Ishikawa (cell line): ENCODE results near the gene AP1M2.

Source experiments
- CEBPB ChIP-seq: IDR thresholded peaks from 2 replicates; pipeline ENCODE4 v1.6.1; 2012
- EGR1 ChIP-seq: IDR thresholded peaks from 2 replicates; pipeline ENCODE4 v1.6.1; 2012
- EP300 ChIP-seq: IDR thresholded peaks from 2 replicates; pipeline ENCODE4 v1.6.1; 2012; ENCODE audit warnings: borderline replicate concordance
- FOXM1 ChIP-seq: IDR thresholded peaks from 2 replicates; pipeline ENCODE4 v1.6.1; 2012; ENCODE audit warnings: low read depth, borderline replicate concordance
- RAD21 ChIP-seq: IDR thresholded peaks from 2 replicates; pipeline ENCODE4 v1.6.1; 2012; ENCODE audit warnings: low read depth
- REST ChIP-seq: IDR thresholded peaks from 2 replicates; pipeline ENCODE4 v1.6.1; 2012; ENCODE audit warnings: low read depth, mild to moderate bottlenecking
- TAF1 ChIP-seq: IDR thresholded peaks from 2 replicates; pipeline ENCODE4 v1.6.1; 2012; ENCODE audit warnings: low read depth, mild to moderate bottlenecking
- TCF12 ChIP-seq: IDR thresholded peaks from 2 replicates; pipeline ENCODE4 v1.6.1; 2012; ENCODE audit warnings: low read depth
- ZBTB7A ChIP-seq: IDR thresholded peaks from 2 replicates; pipeline ENCODE4 v1.6.1; 2012; ENCODE audit warnings: low read depth
- TF ChIP-seq, protein P1 (sequence below): IDR thresholded peaks from 2 replicates; pipeline ENCODE4 v1.6.1; 2012
- TF ChIP-seq, protein P2 (sequence below): IDR thresholded peaks from 2 replicates; pipeline ENCODE4 v1.6.1; 2012

DNA sequence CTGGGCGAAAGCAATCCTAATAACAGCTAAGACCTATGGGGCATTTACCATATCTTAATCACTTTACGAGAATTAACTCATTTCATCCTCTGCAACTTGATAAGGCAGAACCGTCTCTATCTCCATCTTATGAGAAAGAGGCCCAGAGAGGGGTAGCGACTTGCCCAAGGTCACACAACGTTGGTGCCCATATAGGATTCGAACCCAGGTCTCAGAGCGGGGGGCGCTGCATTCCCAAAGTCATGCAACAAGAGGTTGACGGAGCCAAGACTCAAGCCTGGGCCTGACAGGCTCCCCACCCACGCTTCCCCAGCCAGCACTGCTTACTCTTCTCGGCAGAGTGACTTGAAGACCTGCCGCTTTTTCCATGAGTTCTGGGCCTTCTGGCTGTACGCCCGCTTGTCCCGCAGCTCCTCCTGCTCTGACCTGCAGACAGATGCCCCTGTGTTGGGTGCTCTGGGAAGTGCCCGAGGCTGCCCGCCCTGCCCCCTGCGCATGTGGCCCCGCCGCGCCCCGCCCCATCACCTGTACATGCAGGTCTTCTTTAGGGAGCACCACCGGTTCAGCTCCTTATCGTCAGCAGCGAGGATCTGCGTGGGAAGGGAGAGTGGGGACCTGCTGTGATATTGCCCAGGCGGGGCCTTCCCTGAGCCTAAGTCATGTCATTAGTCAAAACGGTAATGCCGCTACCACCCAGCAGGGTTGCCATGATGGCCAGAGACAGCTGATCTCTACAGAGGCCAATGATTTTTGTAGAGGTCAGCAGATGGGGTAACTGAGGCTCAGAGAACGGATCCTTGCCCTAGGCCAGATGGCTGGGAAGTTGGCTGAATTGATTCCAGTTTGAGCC is 32.1 kb downstream of the AP1M2 start:
- no peak for TF ChIP-seq REST
- no peak for TF ChIP-seq TCF12
- TF ChIP-seq EGR1 = no peak
- TF ChIP-seq, protein P1, sequence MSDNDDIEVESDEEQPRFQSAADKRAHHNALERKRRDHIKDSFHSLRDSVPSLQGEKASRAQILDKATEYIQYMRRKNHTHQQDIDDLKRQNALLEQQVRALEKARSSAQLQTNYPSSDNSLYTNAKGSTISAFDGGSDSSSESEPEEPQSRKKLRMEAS = no peak
- no peak for TF ChIP-seq EP300
- TF ChIP-seq FOXM1 = no peak
- TF ChIP-seq TAF1 = no peak
- no peak for TF ChIP-seq ZBTB7A
- TF ChIP-seq, protein P2, sequence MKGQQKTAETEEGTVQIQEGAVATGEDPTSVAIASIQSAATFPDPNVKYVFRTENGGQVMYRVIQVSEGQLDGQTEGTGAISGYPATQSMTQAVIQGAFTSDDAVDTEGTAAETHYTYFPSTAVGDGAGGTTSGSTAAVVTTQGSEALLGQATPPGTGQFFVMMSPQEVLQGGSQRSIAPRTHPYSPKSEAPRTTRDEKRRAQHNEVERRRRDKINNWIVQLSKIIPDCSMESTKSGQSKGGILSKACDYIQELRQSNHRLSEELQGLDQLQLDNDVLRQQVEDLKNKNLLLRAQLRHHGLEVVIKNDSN = no peak
- TF ChIP-seq CEBPB = no peak
- no peak for TF ChIP-seq RAD21
